GM21381 (cell line): ENCODE data around the gene EHD1.

ENCODE experiments used
- ATAC-seq: cut with Tn5 transposase; IDR thresholded peaks from one replicate; pipeline ENCODE4 v1.9.1; 2021; ENCODE audit warnings: mild to moderate bottlenecking, moderate library complexity; ENCODE audit not compliant: unreplicated experiment

EHD1 gene

DNA sequence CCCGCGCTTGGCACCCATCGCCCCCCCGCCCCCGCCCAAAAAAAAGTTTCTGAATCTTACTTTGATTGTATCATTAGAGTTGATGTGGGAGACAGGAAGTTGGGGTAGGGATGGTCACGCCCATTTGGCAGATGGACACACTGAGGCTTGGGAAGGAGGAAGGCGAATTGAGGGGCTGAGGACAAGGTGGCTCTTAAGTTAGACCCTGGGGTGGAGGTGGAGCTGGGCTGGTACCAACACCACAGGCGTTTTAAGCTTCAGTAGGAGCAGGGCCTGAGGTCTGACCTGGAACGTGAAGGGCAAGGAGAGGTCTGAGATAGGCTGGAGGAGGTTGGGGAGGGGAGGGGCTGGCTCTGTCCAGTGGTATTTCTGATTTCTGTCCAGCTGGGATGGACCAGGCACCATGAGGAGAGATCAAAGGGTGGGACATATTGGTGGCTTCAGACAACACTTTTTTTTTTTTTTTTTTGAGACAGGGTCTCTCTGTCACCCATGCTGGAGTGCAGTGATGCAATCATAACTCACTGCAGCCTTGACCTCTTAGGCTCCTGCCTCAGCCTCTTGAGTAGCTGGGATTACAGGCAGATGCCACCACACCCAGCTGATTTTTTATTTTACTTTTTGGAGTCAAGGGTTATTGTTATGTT, 33.2 kb downstream of the EHD1 start:
- ATAC-seq = no peak

DNA sequence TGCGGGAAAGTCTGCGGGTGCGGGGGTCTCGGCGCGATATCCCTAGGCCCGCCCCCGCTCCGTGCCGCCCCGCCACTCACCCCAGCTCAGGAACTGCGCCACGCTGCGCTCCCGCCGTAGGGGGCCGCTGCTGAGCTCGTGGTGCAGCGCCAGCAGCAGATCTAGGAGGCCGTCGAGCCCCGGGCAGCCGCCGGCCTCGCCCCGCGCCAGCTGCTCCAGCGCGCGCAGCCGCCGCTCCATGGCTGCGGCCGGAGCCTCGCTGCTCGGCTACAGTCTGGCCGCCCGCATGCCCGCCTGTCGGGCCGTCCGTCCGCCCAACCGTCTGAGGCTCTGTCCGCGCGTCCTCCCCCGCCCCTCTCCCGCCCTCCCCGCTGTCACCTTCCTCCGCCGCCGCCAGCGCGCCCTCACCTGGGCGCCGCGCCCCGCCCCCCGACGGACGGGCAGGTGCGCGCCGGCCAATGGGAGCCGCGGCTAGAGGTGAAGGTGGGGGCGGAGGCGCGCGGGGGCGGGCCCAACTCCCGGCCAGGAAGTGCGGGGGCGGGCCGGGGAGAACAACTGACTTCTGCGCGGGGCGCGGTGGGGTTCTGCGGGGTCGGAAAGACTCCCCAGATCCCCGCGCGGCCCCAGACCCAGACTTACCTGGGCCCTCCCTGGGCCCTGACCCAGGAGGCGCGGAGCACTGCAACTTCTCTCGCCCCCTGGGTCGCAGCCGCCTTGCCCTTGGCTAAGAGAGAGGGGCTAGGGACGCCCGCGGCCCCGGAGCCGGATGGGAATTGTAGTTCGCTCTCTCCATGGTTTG, 33.9 kb downstream of the EHD1 start, which contains the start of gene CDC42BPG:
Gene CDC42BPG (minus strand): TSS at position 324 of the 799 bp plus-strand sequence. CDS start 84 bp downstream, at position 240.
- ATAC-seq = no peak

DNA sequence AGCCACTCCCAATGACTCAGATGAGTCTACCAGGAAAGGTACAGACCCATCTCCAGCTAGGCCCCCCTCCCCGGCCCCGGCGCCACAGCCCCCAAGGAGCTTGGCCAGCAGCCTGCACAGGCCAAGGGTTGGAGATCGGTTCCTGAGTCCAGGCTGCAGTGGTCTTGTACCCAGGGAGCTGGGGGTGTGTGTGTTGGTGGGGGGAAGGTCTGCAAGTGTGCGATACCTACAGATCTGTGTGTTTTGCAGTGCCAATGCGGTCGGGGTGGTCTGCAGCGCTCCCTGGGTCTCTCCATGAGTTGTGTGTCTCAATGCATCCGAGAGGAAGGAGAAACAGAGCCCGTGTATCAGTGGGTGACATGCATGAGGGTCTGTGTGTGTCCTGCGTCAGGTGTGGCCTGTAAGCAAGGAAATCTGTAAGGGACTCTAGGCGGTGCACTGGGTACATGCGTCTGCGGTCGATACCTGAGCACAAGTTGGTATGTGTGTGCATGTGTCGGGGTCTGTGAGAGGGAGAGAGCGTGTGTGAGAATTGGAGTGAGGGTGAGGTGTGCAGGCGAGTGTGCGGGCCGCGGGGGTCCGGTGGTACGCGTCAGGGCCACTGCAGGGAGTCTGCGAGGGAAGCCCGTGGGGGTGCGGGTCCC, 34.6 kb downstream of the EHD1 start:
- no peak for ATAC-seq

DNA sequence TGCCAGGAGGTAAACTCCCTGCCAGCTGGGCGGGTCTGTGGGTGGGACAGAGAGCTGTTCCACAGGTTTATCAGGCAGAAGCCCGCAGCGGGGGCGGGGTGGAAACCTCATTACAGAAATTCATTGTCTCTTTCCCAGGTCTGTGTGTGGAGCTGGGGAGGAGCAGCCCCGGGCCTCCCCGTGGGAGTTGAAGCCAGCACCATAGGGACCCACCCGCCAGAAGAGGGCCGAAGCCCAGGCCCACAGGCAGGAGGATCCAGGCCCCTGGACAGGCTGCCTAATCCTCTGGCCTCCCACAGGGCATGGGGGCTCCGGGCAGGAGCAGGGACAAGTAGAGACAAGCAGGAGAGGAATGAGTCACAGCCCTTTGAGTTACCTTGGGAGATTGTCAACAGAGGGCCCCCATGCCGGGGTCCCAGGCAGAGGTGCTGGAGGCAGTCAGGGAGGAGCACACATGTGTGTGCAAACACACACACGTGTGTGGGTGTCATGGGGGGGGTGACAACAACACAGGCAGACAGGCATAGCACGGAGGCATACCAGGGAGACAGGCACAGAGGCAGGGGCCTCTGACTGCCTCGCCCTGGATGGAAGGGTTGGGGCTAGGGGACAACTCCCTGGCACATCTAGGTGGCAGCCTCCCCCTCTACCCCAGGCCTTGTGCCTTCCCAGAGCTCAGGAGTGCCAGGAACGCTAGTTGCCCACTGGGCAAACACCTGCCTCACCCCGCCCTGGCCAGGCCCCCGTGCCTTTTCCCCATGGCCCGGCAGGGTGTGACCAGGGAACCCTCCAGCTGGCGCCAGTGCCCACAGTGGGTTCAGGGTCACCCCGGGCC, 35.4 kb downstream of the EHD1 start:
- no peak for ATAC-seq

DNA sequence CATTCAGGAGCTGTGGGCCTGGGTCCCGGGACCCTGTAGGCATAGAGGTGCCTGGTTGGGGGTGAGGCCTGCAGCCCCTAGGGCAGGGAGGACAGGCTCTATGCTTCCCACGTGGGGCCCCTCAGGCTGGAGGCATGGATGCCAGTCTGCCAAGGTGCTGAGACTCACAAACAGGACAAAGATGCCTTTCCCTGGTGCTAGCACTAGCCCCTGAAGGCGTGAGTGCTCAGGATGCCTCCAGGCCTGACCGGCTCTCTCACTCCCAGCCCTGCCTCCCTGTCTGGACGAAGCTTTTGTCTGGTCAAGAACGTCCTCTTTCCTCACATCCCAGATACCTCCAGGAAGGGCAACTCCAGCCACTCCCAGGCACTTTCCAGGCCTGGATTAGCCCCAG, 36.1 kb downstream of the EHD1 start:
- no peak for ATAC-seq

DNA sequence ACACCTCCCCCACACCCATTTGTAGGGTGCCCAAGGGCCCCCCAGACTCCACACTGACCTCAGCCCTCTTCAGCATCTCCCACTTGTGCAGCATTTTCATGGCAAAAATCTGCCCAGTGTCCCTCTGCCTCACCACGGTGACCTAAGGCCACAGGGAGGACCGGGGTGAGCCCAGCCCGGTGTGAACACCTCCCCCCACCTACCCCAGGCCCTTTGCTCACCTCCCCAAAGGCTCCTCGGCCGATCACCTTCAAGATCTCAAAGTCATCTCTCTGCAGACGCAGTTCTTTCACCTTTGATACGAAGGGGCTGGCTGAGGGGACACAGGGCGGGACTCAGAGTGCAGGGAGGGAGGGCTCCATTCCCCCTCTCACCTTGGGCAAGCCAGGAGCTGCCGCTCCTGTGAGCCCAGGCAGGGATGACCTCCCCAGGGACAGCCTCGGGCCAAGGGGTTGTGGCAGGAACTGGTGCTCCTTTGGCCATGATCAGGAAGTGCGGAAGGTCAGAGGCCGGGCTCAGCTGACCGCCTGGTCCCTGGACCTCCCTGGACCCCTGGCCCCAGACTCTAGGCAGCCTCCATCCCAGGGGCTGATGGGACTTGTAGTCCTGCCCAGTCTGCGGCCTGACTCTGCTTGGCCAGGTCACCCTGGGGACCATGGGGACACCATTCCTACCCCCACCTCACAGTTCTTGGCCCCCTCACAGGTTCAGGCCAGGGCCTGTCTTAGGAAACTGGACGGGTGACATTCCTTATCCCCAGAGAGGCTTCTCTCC, 36.6 kb downstream of the EHD1 start:
- ATAC-seq = no peak

DNA sequence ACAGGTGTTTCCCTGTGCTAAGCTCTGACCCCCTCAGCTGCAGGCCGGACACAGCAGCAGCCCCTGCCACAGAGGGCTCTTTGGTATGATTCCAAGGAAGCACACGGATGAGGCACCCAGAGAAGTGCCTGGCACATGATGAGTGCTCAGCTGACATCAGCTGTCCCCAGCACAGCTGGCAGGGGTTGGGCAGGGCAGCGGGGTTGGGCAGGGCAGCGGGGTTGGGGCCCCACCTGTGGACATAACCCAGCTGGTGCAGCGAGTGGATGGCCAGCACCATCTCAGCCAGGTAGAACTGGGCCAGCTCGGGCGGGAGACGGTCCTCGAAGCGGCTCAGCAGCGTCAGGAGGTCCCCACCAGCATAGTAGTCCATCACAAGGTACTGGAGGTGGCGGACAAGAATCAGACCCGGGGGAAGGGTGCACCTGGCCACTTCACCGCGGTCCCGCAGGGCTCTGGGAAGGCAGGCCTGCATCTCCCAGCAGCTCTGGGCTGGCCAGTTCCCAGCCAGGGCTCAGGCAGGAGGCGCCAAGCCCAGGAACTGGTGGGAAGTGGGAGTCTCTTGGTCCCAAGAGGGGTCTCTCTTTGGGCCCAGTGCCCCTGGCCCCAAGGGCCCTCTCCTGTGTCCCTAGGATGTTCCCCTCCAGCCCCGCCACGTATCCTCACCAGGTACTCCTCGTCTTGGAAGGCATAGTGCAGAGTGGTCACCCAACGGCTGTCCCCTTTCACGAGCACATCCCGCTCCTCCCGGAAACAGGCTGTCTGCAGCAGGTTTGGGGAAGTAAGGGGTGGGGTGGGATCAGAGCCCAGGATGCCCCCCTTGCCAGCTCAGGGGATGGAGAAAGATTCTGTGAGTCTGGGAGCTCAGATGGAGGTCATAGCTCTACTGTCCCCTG, 38.3 kb downstream of the EHD1 start:
- ATAC-seq = no peak

DNA sequence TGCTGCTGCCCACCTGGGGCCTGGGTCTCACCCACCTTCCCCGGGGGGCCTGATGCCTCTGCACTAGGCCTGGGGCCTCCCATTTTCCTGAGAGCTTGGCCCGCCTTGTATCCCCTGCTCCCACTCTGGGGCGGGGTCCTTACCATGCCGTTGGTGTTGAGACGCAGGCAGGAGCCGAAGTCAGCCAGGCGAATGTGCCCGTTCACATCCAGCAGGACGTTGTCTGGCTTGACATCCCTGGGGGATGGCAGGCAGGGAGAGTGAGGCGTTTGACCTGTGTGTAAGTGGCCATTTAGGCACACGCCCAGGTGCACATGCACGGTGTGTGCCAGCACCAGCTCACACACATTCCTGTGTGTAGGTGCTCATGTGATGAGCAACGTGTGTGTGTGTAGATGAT, 39.1 kb downstream of the EHD1 start:
- no peak for ATAC-seq

DNA sequence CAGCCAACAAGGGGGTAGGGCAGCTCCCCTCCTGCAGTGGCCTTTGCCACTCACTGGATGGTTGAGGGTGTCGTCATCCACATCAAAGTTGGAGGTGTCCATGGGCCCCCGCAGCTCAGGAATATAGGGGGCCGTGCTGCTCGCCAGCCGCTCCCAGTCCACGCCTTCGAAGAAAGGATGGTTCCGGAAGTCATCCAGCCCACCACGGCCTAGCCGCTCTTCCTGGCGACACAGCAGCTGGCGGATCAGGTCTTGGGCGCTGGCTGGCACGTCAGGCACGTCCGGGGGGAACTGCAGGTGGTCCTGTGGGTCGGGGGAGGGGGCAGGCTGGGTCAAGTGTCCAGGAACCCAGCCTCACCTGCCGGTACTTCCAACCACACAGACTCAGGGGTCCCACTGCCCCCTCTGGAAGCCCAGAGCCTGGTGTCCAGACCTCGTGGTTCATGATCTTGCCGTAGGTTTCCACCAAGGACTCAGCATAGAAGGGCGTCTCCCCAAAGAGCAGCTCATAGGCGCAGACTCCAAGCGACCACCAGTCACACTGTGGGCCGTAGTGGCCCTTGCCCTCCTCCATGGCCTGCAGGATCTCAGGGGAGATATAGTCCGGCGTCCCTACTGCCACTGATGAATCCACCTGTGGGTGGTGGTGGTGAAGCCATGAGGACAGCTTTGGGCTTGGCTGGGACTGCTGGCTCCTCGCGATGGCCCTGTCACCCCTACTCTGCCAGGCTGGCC, 39.7 kb downstream of the EHD1 start:
- no peak for ATAC-seq

DNA sequence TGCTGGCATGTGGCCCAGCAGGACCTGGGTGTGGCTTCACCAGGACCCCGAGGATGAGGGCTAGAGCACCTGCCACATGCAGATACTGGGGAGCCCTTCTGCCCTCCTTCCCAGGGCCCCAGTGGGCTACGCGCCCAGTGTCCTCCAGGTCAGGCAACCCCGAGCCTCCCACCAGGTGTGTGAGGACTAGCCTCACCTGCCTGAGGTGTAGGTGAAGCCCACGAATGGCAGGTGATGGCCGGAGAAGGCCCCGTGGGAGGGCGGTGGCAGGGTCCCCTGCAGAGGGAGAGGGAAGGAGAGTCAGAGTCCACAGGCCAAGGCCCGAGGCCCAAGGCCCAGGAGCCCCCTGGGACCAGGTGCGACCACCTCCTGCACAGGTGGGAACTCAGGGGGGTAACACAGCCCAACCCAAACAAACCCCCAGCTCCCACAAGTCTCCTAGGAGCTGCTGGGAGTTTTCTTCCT, 40.5 kb downstream of the EHD1 start:
- ATAC-seq = no peak

DNA sequence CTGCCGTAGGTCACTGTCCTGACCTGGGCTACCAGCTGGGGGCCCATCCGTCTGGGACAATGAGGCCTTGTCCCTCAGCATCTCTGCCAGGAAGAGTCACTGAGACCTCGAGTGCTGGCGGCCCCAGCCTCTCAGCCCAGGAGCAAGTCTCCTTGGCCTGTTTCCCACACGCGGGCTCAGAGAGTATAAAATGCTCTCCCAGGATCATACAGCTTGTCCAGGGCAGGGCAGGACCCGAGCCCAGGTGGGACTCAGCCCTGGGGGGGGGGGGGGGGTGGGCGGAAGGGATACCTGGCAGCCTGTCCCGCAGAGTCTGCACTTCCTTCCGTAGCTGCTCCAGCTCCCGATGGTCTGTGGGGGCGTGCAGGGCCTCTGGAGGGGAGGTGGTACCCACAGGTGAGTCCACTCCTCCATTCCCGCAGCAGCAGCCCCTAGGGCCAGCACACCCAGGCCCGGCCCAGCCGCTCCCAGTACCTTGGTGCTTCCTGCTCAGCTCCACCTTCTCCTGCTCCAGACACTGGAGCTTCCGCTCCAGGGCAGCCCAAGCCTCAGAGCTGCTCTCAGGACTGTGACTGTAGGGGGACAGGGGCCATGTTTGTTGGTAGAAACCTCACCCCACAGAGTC, 41.9 kb downstream of the EHD1 start:
- ATAC-seq = no peak

DNA sequence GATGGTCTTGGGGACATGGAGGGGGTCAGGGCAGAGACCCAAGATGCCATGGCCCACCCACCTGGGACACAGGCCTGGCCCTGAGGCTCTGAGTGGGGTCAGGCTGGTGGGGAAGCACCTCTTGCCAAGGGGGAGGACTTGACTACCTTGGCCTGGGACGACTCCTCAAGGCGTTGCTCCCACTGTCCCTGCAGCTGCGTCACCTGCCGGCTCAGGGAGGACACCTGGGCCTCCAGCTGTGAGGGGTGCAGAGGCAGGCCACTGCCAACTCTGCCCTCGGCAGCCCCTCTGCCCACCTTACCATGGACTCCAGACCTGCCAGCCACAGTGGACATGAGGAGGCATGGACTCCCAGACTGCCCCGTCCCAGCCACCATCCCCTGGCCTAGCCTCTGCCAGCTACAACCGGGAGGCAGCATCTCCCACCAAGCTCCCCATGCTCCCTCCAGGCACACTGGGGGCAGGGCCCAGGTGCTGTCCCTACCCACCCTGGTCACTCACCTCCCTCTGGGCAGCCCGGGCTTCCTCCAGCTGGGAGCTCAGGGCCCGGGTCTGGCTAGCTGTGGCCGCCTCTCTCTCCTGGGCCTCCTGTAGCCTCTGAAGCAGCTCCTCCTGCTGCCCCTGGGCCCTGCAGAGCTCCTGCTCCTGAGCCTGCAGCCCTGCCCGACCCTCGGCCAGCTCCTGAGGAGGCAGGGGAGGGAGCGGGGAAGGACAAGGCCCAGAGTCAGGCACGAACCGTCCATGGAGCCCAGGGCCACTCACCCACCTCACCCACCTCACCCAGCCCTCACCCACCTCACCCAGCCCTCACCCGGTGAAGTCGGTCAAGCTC, 42.6 kb downstream of the EHD1 start:
- ATAC-seq = no peak

DNA sequence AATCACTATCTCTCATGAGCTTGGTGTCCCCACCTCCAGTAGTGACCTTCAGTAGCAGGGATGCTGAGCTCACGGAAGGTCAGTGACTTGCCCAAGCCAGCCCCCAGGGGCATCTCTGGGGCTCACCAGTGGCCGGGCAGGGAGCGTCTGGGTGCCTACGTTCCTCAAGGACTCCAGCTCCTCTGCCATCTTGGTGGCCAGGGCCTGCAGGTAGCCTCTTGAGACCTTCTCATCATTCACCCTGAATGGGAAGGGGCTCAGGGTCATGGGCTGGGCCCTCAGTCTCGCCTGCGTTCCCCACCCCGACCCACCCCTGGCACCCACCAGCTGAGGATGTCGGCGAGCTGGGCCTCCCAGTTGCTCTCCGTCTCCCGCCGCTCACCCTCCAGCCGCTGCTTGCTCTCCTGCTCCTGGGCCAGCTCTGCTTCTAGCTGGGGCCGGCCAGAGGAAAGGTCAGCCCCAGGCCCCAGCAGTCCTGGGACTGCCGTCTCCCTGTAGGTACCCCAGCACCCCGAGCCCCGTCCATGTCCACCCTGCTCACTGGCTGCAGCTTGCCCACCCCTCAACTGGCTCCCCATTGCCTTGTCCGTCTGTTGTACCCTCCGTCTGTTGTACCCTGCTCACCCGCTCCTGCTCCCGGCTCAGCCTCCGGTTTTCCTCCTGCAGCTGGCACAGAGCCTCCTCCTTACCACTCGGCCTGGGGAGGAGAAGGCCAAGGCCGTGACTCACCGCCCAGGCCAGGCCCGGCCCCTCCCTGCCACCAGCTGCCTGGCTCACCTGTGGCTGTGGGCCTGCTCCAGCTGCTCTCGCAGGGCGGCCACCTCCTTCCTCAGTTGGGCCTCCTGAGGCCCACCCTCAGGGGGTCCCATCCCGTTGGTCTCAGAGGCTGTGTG, 43.5 kb downstream of the EHD1 start:
- no peak for ATAC-seq

DNA sequence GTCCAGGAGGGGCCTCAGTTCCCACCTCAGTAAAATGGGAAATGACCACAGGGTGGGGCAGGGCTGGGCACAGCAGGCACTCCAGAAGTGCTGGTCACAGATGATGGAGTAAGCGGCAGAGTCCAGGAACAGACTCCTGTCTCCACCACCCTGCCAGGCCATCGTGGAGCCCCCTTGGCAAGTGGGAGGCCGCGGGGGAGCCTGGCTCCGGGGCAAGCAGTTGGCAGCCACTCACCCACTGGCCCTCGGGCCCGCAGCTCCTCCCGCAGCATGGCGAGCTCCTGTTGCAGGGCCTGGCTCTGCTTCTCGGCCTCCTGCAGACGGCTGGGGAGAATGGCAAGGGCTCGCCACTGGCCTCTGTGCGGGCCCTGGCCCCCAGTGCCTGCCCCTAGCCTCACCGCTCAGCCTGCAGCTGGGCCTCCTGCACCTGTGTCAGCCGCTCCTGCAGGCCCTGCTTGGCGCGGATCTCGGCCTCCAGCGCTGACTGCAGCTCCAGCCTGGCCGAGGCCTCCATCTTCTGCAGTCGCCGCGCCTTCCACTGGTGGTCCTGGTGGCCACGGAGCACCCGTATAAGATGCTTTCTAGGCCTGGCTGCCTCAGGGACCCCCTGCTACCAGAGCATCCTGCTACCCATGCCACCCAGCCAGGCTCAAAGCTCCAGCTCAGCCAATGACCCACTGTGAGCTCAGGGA, 44.2 kb downstream of the EHD1 start:
- no peak for ATAC-seq

DNA sequence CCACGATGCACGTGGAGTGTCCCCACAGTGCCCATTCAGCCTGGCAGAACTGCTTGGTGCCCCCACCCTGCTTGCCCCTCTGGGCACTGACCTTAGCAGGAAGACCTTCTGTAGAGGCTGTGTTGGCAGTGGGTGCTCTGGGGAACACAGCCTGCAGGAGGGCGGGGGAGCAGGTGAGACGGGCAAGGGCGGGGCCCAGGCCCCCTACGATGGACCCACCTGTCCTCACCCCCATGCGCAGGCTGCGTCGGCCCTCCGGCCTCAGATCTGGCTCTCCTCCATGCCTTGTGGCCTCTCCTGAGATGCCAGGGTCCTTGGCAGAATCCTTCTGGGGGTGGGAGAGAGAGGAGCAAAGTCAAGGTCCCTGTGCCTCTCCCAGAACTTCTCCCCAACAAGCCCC, 44.9 kb downstream of the EHD1 start:
- no peak for ATAC-seq

DNA sequence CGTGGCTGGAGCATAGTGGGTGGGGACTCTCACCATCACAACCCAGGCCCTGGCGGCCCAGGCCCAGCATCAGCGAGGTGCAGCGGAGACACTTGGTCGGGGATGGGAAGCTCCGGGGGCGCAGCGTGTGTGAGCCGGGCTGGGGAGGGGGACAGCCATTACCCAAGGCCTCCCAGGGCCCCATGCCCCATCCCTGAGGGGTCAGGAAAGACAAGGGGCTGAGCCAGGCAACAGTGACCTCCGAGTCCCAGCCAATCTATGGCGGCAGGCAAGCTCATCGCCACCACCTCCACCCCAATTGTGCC, 45.3 kb downstream of the EHD1 start:
- no peak for ATAC-seq
